COLO668 (cell line): ENCODE results near the gene SLC44A2.
A peak's percentile ranks its signal among the peaks of the same experiment; 100 is the strongest.
"Not testable (repeated sequence)": the region's sequence is repeated elsewhere in the genome, so short reads cannot be mapped to it uniquely, and the experiment has no call there.

Experiments
- DNase-seq: peaks from one replicate; lab custom pipeline; 2025; ENCODE audit not compliant: unreplicated experiment; lab: John Stamatoyannopoulos, UW

SLC44A2 gene

GRCh38 chr19:10648360-10648759 lies 23.0 kb downstream of the SLC44A2 start:
- no peak for DNase-seq

- DNase-seq = no peak
Observed at GRCh38 chr19:10651851-10652250, 26.5 kb downstream of the SLC44A2 start.

GRCh38 chr19:10653482-10653731 lies 28.1 kb downstream of the SLC44A2 start:
- DNase-seq = no peak

GRCh38 chr19:10653732-10654609 lies 28.6 kb downstream of the SLC44A2 start, which contains the start of gene ILF3:
TSS of gene ILF3 (plus strand) at chr19:10654346. CDS start at chr19:10670606, 16,260 bp downstream.
- DNase-seq = peak; percentile 99

GRCh38 chr19:10654610-10655456 lies 29.5 kb downstream of the SLC44A2 start:
- DNase-seq = peak; percentile 82

GRCh38 chr19:10655457-10656312 lies 30.3 kb downstream of the SLC44A2 start:
- DNase-seq = peak; percentile 47

- DNase-seq = no peak
Observed at GRCh38 chr19:10660346-10660745, 35.0 kb downstream of the SLC44A2 start.

- DNase-seq = no peak
Observed at GRCh38 chr19:10661946-10662345, 36.6 kb downstream of the SLC44A2 start.

GRCh38 chr19:10662384-10663251 lies 37.3 kb downstream of the SLC44A2 start:
- DNase-seq = no peak

- not testable (repeated sequence) for DNase-seq
Observed at GRCh38 chr19:10663252-10663563, 37.9 kb downstream of the SLC44A2 start.

GRCh38 chr19:10667867-10668266 lies 42.5 kb downstream of the SLC44A2 start:
- DNase-seq = no peak

- no peak for DNase-seq
Observed at GRCh38 chr19:10669246-10669645, 43.9 kb downstream of the SLC44A2 start.

- DNase-seq = no peak
Observed at GRCh38 chr19:10670182-10670581, 44.8 kb downstream of the SLC44A2 start.

GRCh38 chr19:10670876-10671804 lies 45.8 kb downstream of the SLC44A2 start:
- DNase-seq = no peak

GRCh38 chr19:10671922-10672321 lies 46.6 kb downstream of the SLC44A2 start:
- not testable (repeated sequence) for DNase-seq

GRCh38 chr19:10675214-10675613 lies 49.9 kb downstream of the SLC44A2 start:
- DNase-seq = not testable (repeated sequence)

GRCh38 chr19:10677751-10678150 lies 52.4 kb downstream of the SLC44A2 start:
- DNase-seq = no peak

GRCh38 chr19:10678813-10679212 lies 53.5 kb downstream of the SLC44A2 start:
- DNase-seq = no peak

GRCh38 chr19:10679743-10680142 lies 54.4 kb downstream of the SLC44A2 start:
- DNase-seq = no peak
